ENCODE results near the gene ESPNL.

The ESPNL gene

GRCh38 chr2:238137885-238138284 lies 37.7 kb downstream of the ESPNL start:
- H3K27ac ChIP-seq: no peak overlapping the region
- no peak for TF ChIP-seq ZFX (IDR thresholded peaks at IDR 0.05)
- TF ChIP-seq, protein P1, sequence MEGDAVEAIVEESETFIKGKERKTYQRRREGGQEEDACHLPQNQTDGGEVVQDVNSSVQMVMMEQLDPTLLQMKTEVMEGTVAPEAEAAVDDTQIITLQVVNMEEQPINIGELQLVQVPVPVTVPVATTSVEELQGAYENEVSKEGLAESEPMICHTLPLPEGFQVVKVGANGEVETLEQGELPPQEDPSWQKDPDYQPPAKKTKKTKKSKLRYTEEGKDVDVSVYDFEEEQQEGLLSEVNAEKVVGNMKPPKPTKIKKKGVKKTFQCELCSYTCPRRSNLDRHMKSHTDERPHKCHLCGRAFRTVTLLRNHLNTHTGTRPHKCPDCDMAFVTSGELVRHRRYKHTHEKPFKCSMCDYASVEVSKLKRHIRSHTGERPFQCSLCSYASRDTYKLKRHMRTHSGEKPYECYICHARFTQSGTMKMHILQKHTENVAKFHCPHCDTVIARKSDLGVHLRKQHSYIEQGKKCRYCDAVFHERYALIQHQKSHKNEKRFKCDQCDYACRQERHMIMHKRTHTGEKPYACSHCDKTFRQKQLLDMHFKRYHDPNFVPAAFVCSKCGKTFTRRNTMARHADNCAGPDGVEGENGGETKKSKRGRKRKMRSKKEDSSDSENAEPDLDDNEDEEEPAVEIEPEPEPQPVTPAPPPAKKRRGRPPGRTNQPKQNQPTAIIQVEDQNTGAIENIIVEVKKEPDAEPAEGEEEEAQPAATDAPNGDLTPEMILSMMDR (conservative IDR thresholded peaks at IDR 0.05): no peak

DNA sequence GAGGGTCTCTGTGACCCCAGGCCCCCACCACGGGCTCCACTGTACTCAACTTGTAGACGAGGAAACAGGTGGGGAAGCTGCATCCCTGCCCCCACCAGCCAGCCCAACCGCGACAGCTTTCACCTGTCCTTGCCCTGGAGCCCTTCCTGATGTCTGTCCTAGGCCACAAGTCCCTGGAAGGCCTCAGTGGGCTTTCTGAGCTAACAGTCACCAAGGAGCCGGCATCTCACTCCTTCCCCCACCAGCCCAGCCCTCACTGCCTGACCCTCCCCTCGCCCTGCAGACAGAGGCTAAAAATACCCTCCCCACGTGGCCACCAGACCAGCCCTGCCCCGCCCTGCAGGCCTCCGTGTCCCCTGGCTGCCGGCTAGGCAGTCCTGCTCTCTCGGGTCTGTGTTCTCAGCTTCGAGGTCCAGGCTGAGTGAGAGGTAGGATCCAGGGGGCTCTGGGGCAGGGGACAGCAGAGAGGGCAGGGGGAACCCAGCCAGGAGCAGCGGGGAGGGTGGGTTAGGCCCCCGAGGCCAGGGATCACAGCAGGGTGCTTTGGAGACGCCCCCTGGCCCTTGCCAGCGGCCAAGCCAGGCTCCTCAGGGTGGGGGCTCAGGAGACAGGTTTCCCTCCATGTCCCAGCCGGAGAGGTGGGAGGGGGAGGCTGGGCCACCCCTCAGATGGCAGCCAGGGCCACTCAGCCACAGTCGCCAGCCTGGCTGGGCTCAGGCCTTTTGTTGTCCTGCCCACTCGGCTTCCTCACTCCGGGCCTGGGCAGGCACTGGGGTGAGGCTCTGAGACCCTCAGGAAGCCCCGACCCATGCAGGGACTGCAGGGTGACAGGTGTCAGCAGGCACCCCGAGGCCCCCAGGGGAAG lies 38.4 kb downstream of the ESPNL start, which contains the start of gene KLHL30:
TSS of gene KLHL30 (plus strand) at position 338 of the 865 bp plus-strand sequence. CDS start 2,087 bp downstream, outside the sequence.
- H3K27ac ChIP-seq: no peak within 1 kb of the TSS
- TF ChIP-seq ZFX (IDR thresholded peaks at IDR 0.05): no peak
- TF ChIP-seq, protein P1 (conservative IDR thresholded peaks at IDR 0.05): no peak

GRCh38 chr2:238139196-238140039 lies 39.3 kb downstream of the ESPNL start:
- TF ChIP-seq, protein P1 (conservative IDR thresholded peaks at IDR 0.05): peak; percentile 72
- TF ChIP-seq ZFX (IDR thresholded peaks at IDR 0.05): no peak

DNA sequence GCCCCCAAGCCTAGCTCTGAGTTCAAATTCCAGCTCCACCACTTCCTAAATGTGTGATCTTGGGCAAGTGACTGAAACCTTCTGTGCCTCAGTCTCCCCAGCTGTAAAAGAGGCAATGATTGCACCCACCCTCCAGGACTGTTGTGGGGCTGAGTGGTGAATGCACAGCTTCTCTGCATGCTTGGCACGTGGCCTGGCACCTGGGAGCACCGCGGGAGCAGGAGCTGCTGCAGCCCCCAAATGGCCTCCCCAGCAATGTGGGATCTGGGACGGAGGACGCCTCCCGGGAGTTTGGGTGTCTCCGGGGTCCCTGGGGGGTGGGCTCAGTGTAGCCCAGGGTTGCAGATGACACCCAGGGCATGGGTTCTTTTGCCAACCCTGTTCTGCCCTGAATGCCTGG lies 39.9 kb downstream of the ESPNL start:
- TF ChIP-seq, protein P1 (conservative IDR thresholded peaks at IDR 0.05): no peak
- TF ChIP-seq ZFX (IDR thresholded peaks at IDR 0.05): no peak
- H3K27ac ChIP-seq: no peak overlapping the region

More at GRCh38 chr2:238139196-238140039, 39.3 kb downstream of the ESPNL start:
- no peak overlapping the region for H3K27ac ChIP-seq

GRCh38 chr2:238140721-238141540 lies 40.8 kb downstream of the ESPNL start:
- peak overlapping the region; percentile 46 for H3K27ac ChIP-seq
- TF ChIP-seq ZFX (IDR thresholded peaks at IDR 0.05): no peak
- TF ChIP-seq, protein P1 (conservative IDR thresholded peaks at IDR 0.05): no peak

DNA sequence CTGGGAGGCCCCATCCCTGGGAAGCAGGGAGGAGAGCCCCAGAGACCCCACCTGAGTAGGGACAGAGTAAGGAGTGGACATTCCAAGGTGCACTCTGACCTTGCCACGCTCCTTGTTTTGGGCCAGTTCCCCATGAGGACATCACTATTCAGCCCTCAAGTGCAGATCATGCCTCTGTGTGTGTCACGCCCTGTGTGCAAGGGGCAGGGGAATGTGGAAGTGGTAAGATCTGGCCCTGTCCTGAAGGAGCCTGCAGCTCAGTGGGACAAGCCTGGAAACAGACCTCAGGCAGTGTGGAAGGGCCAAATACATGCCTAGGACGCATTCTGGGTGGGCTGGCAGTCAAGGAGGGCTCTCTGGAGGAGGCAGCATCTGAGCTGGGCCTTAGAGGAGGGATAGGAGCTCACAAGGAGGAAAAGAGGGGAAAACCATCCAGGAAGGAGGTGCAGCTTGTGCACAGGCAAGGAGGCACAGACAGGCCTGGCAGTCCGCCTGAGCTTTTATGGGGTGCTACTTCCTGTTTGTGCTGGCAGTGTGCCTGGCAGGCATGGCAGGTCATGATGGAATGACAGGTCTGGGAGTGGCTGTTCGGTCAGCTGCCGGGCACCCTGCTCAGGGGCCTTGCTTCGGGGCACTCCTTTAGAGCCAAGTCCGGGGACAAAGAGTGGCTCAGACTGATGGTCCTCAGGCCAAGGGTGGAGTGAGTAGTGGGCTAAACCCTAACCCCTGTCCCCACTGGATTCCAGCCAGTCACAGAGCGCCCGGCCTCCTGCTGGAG lies 41.6 kb downstream of the ESPNL start:
- TF ChIP-seq, protein P1 (conservative IDR thresholded peaks at IDR 0.05): no peak
- no peak for TF ChIP-seq ZFX (IDR thresholded peaks at IDR 0.05)
- peak overlapping the region; percentile 46 for H3K27ac ChIP-seq
